ENCODE measurements around the gene RSRC2.
"Not testable (repeated sequence)": the region's sequence is repeated elsewhere in the genome, so short reads cannot be mapped to it uniquely, and the experiment has no call there.

The RSRC2 gene

DNA sequence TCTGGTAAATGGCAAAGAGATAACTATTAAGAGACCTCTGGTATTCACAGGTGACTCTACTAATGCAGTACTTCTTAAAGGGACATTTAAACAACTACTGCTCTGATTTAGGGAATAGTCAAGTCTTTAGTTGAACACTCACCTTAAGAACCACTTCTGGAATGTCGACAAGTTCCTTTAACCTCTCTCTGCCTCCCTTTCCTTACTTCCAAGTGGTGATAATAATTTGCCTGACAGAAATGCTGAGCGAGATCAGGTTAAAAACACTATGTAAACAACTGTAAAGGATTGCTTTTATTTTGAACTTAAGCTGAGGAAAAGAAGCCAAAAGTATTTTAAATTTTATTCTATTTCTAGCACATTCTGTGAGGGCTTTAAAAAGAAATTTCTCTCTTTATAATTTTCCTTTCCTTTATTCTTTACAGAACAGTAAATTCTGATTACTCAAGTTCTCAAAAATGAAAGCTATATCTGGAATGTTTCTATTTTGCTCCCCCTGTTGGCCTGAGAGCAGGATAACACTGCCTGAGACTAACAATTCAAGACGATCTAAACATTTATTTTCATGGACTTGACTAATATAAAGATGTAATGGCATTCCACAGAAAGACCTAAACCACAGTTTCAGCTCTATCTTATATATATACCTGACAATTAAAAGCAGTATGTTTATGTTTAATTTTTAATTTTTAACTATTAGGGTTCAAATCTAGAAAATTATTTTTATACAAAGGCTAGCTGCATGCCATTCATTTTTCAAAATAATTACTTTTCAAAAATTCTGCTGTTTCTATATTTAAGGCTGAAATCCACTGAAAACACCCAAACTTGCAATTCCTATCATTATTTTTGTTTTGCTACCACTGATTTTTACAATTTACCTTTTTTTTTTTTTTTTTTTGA is 55.2 kb downstream of the RSRC2 start:
- TF ChIP-seq, protein P1, sequence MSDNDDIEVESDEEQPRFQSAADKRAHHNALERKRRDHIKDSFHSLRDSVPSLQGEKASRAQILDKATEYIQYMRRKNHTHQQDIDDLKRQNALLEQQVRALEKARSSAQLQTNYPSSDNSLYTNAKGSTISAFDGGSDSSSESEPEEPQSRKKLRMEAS (IDR thresholded peaks at IDR 0.05; ENCODE audit: low read depth, low read length): no peak
- TF ChIP-seq, protein P2, sequence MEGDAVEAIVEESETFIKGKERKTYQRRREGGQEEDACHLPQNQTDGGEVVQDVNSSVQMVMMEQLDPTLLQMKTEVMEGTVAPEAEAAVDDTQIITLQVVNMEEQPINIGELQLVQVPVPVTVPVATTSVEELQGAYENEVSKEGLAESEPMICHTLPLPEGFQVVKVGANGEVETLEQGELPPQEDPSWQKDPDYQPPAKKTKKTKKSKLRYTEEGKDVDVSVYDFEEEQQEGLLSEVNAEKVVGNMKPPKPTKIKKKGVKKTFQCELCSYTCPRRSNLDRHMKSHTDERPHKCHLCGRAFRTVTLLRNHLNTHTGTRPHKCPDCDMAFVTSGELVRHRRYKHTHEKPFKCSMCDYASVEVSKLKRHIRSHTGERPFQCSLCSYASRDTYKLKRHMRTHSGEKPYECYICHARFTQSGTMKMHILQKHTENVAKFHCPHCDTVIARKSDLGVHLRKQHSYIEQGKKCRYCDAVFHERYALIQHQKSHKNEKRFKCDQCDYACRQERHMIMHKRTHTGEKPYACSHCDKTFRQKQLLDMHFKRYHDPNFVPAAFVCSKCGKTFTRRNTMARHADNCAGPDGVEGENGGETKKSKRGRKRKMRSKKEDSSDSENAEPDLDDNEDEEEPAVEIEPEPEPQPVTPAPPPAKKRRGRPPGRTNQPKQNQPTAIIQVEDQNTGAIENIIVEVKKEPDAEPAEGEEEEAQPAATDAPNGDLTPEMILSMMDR (IDR thresholded peaks at IDR 0.05; ENCODE audit: low read depth, low read length): peak; percentile 89
- H3K4me3 ChIP-seq (ENCODE audit: low read depth, low read length): no peak overlapping the region
- peak; percentile 78 for DNase-seq (ENCODE audit: low read depth)

DNA sequence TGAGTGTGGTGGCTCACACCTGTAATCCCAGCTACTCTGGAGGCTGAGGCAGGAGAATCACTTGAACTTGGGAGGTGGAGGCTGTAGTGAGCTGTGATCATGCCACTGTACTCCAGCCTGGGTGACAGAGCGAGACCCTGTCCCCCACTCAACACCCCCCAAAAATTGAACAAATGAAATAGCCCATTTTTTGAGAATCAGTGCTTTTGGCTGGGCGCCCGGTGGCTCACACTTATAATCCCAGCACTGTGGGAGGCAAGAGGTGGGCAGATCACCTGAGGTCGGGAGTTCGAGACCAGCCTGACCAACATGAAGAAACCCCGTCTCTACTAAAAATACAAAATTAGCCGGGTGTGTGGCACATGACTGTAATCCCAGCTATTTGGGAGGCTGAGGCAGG is 56.2 kb downstream of the RSRC2 start:
- H3K4me3 ChIP-seq (ENCODE audit: low read depth, low read length): not testable (repeated sequence)

DNA sequence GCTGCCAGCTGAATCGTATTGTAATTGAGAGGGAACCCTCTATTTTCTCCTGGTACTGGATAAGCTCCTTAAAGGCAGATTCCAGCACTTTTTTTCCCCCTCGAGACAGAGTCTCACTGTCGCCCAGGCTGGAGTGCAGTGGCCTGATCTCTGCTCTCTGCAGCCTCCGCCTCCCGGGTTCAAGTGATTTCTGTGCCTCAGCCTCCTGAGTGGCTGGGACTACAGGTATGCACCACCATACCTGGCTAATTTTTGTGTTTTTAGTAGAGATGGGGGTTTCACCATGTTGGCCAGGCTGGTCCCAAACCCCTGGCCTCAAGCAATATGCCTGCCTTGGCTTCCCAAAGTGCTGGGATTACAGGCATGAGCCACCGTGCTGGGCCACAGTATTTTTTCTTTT is 56.9 kb downstream of the RSRC2 start:
- H3K4me3 ChIP-seq (ENCODE audit: low read depth, low read length): not testable (repeated sequence)

More for the DNA sequence above, 56.2 kb downstream of the RSRC2 start:
- not testable (repeated sequence) for DNase-seq (ENCODE audit: low read depth)

DNA sequence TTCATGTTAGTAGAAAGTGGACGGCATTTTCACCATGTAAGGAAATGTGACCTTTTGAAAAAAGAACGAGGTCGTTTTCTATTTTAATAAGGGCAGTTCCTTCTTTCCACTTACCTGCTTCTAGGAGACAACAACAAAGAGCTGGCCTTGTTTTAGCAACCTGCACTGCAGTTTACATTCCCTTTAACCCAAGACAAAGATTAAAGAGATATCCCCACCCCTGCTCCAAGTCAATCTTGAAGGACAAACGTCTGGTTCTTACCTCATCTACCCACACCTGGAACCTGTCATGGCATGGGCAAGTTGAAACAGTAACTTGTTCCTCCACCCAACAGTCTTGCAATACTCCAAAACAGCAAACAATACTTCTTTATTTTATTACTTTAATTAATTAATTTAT is 58.8 kb downstream of the RSRC2 start:
- H3K4me3 ChIP-seq (ENCODE audit: low read depth, low read length): no peak overlapping the region
- DNase-seq (ENCODE audit: low read depth): no peak
- TF ChIP-seq, protein P1 (IDR thresholded peaks at IDR 0.05; ENCODE audit: low read depth, low read length): no peak
- TF ChIP-seq POLR2A (IDR thresholded peaks at IDR 0.05; ENCODE audit: extremely low read depth, insufficient read length) (no peak), MYC (IDR thresholded peaks at IDR 0.05; ENCODE audit: low read depth, low read length) (no peak)
- TF ChIP-seq, protein P2 (IDR thresholded peaks at IDR 0.05; ENCODE audit: low read depth, low read length): no peak

More for the DNA sequence above, 56.9 kb downstream of the RSRC2 start:
- DNase-seq (ENCODE audit: low read depth): not testable (repeated sequence)

DNA sequence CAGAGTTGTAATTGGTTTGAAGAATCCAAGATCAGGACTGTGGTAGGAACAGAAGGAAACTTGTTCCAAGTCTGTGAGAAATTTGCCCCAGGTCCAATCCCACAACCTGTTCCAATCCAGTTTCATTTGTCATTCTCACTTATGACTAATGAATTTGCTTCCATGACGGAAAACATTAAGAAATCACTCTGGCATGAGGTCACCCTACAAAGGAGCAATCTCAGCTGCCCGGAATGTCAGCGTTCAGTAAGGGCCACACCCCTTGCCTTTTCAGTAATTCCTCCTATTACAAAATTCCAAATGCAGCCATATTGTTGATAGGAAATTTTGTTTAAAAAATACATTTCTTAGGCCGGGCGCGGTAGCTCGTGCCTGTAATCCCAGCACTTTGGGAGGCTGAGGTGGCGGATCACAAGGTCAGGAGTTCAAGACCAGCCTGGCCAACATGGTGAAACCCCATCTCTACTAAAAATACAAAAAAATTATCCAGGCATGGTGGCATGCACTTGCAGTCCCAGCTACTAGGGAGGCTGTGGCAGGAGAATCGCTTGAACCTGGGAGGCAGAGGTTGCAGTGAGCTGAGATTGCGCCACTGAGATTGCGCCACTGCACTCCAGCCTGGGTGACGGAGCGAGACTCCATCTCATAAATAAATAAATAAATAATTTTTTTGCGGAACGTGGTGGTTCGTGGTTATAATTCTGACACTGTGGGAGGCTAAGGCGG is 62.3 kb downstream of the RSRC2 start:
- peak; percentile 65 for DNase-seq (ENCODE audit: low read depth)
- not testable (repeated sequence) for H3K4me3 ChIP-seq (ENCODE audit: low read depth, low read length)

DNA sequence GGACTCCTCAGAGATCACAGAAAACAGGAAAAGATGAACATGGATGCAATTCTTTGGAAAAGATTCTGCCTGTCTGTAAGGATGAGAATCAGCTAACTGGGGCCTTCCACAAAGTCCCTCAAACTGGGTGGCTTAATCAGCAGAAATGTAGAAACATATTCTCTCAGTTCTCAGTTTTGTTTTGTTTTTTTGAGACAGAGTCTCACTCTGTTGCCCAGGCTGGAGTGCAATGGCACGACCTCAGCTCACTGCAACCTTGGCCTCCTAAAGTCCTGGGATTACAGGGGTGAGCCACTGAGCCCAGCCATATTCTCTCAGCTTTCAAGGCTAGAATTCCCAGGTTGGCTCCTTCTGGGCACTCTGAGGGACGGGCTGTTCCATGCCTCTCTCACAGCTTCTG is 66.1 kb downstream of the RSRC2 start:
- no peak overlapping the region for H3K4me3 ChIP-seq (ENCODE audit: low read depth, low read length)
- TF ChIP-seq, protein P2 (IDR thresholded peaks at IDR 0.05; ENCODE audit: low read depth, low read length): no peak
- TF ChIP-seq MYC (IDR thresholded peaks at IDR 0.05; ENCODE audit: low read depth, low read length) (no peak), POLR2A (IDR thresholded peaks at IDR 0.05; ENCODE audit: extremely low read depth, insufficient read length) (no peak)
- TF ChIP-seq, protein P1 (IDR thresholded peaks at IDR 0.05; ENCODE audit: low read depth, low read length): no peak
- no peak for DNase-seq (ENCODE audit: low read depth)

DNA sequence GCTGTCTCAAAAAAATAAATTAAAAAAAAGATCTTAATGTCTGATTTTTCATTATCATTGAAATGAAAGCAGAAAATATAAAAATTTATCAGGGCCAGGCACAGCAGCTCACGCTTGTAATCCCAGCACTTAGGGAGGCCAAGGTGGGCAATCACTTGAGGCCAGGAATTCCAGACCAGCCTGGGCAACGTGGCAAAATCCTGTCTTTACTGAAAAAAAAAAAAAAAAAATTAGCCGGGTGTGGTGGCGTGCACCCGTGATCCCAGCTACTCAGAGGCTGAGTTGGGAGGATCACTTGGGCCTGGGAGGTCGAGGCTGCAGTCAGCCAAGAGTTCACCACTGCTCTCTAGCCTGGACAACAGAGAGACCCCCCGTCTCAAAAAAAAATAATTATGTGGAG is 66.7 kb downstream of the RSRC2 start:
- TF ChIP-seq, protein P2 (IDR thresholded peaks at IDR 0.05; ENCODE audit: low read depth, low read length): no peak
- TF ChIP-seq MYC (IDR thresholded peaks at IDR 0.05; ENCODE audit: low read depth, low read length) (no peak), POLR2A (IDR thresholded peaks at IDR 0.05; ENCODE audit: extremely low read depth, insufficient read length) (no peak)
- TF ChIP-seq, protein P1 (IDR thresholded peaks at IDR 0.05; ENCODE audit: low read depth, low read length): no peak
- H3K4me3 ChIP-seq (ENCODE audit: low read depth, low read length): no peak overlapping the region
- DNase-seq (ENCODE audit: low read depth): no peak
